HPDE6-E6E7 (cell line): ENCODE measurements around the gene KDM4D.
"Not testable (repeated sequence)": the region's sequence is repeated elsewhere in the genome, so short reads cannot be mapped to it uniquely, and the experiment has no call there.

Experiments used
- DNase-seq: peaks from one replicate; pipeline ENCODE4 v3.0.0; 2011; ENCODE audit warnings: missing footprints; ENCODE audit errors: extremely low spot score

Gene KDM4D

DNA sequence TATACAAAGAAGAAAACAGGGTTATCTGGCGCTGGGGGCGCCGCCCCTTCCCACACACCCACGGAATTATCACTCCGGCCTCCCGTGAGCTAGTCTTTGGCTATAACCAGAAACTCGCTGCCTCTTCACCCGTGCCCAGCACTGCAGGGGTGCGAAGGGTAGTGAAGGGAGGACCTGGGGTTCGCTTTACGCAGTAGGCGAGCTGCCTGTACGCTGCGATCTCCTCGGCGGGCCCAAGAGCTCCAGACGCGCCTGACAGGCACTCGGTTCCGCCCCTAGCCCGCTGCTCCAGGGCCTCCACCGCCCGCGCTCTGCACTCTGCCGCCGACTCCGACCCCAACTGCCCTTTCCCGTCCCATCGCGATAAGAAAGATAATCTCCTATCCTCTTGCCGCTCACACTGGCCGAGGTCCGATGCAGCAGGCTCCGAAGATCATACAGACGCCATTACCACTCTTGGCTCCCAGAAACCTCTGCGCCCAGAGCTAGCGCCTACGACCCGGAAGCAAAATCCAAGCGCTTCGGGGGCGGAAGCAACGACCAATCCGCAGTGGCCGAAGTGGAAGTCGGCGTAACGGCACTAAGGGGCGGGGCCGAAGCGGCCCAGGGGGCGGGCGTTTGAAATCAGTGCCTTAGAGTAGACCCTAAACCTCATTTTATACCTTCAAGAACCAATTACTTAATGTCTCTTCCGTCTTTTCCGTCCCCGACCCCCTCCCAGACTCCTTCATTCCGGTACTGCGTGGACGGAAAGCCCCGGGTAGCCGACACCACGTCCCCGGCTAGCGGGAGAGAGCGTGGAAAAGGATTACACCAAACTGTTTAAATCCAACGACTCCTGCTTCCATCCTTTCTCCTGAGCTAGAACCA is at the start of gene KDM4D, which contains the start of gene CWC15:
KDM4D (plus strand) TSS at position 611 of the 870 bp plus-strand sequence. CDS start 23,664 bp downstream, outside the sequence.
CWC15 (minus strand) TSS at position 458 of the 870 bp plus-strand sequence. CDS start 1,371 bp downstream, outside the sequence.
- peak; percentile 97 for DNase-seq

GRCh38 chr11:94924171-94924572 is 49.3 kb upstream of the KDM4D start:
- DNase-seq = no peak

GRCh38 chr11:94924612-94925011 is 48.9 kb upstream of the KDM4D start:
- DNase-seq = no peak

DNA sequence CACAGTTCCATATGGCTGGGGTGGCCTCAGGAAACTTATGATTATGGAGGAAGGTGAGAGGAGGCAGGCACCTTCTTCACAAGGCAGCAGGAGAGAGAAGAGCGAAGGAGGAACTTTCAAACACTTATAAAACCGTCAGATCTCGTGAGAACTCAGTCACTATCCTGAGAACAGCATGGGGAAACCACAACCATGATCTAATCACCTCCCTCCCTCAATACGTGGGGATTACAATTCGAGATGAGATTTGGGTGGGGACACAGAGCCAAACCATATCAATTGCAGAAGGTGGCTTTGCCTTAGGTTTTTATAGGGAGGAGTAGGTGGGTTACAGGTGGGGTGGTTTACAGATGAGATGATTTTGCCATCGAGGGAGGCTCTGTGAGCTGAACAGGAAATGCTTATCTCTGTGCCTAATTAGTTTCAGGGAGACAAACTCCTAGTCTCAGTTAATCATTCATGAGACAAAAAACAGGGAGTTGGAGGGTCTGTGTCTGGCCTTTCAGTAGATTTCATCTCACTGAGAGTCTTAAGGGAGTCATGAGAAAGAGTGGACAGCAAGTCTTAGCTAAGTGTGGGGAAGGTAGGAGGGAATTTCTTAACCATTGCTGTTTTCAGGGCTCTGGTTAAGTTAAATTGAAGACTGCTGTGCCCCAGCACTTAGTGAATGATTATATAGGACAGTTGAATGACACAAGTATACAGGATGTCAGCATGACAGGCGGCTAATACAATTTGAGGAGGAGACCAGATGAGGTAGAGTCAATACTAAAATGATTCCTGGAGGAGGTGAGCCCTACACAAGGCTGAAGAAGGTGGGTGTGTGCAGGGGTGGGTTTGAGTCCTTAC is 47.9 kb upstream of the KDM4D start:
- no peak for DNase-seq

- DNase-seq = no peak
Observed at GRCh38 chr11:94926271-94926625, 47.3 kb upstream of the KDM4D start.

GRCh38 chr11:94926698-94927237 is 46.7 kb upstream of the KDM4D start:
- no peak for DNase-seq

- DNase-seq = no peak
Observed at GRCh38 chr11:94928117-94928990, 45.2 kb upstream of the KDM4D start.

GRCh38 chr11:94932072-94932471 is 41.4 kb upstream of the KDM4D start:
- not testable (repeated sequence) for DNase-seq

GRCh38 chr11:94932503-94932902 is 41.0 kb upstream of the KDM4D start:
- no peak for DNase-seq

DNA sequence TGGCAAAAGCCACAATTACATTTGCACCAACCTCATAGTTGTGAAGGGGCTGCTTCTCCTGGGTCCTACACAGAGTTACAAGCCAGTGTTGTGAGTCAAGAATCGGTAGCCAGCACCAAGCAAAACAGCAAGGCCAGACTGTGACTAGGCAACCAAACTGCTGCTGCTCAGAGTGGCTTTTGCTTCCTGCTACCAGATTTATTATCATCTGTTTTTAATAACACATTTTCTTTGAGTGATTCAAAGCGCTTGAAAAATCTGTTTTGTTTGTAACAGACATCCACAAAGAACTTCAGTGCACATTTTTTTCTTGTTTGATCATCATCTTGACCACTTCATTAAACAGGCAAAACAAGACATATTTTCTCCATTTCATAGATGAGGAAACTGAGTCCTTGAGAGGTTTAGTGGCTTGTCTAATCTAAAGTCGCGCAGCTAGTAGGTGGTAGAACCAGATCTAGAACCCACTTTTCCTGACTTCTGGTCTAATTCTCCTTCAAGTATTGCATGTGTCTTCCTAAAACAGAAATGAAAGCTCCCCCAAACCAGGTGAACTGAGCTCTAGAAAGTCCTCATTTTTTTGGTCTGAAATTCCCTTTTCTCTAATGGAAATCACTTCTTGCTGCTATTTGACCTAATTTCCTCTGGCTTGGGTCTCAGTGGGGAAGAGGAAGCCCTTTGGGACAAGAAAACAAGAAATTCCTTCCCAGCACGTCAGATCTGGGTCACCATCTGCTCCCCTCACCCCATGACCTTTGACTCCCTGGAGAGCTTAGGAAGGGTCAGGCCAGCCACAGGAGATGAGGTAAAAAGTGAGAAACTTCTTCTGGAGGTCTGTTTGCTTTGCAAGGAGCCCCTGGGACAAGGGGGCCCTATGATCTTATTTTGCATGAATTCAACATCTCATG is 40.0 kb upstream of the KDM4D start:
- DNase-seq = no peak

DNA sequence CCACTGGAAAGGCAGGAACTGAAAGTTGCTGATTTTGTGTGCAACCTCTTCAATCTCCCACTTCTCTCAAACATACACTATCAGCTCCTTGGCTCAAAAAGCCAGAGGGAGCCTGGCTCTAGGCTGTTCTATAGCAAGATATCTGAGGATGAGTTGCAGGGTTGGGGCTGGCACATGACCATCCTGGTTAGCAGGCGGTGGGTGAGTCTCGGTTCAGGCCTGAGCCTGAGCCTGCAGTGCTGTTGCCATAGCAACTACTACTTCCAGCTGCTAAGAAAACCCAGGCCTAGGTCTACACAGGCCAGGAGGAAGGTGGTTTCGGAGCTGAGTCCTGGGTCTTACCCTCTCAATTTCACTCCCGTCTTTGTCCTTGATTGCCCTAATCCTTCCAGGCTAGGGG is 39.1 kb upstream of the KDM4D start:
- no peak for DNase-seq

DNA sequence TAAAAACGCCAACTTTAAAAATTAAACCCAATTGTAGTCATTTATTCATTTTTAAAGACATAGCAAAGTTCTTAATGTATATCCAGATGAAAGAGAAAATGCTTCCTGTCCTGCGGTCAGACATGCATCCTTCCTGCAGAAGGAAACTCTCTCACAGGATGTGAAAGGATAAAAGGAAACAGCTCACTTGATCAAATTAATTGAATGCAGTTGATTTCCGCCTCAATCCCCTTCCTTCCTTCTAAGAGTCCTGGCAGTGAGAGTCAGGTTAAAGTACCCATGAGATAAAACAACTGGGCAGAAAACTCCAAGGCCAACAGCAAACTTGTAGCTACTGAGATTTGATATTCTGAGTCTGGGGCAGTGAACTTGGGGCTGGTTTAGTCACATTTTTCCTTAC is 38.7 kb upstream of the KDM4D start:
- no peak for DNase-seq

GRCh38 chr11:94938095-94939055 is 35.1 kb upstream of the KDM4D start:
- DNase-seq = no peak

- no peak for DNase-seq
Observed at GRCh38 chr11:94939346-94939745, 34.2 kb upstream of the KDM4D start.

GRCh38 chr11:94941131-94941530 is 32.4 kb upstream of the KDM4D start:
- no peak for DNase-seq

- DNase-seq = no peak
Observed at GRCh38 chr11:94946812-94947211, 26.7 kb upstream of the KDM4D start.

DNA sequence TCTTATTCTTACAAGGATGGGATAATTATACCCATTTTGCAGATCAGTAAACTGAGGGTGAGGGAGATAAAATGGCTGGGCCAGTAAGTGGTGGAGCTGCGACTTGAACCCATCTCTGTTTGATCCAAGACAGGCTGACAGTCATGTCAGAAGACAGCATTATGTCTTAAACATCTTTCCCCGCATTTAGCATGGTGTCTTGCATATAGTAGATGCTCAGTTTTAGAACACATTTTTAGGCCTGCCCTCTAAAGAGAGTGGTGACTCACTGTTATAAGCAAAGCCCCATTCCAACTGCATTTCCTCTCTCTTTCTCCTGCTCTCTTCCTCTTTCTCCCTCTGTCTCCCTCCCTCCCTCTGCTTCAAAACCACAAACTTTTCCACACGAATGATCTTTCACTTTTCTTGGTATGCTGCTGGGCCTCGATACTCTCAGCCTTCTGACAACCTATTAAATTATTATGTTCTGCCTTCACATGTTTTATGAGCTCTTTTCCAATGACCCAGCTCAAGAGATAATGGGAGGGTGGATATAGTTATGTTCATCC is 25.4 kb upstream of the KDM4D start:
- no peak for DNase-seq

GRCh38 chr11:94954753-94955152 is 18.8 kb upstream of the KDM4D start:
- no peak for DNase-seq

DNA sequence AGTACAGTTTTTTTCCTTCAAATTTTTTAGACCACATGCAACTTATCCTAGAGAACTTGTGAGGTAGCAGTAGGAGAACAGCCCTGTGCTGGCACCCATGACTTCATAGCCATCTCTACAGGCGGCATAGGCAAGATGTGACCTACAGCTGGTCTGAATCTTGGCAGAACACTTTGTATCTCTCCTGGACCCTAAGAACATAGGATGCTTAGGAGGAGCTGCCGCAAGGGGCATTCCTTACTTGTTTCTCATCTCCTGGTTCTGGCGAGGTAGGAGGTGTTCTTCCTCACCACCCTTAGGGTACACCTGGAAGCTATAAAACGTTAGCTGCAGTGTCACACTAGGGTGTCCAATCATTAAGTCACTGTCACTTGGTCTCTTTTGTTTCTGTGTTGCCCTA is 16.5 kb upstream of the KDM4D start:
- no peak for DNase-seq
